Measurements from ENCODE around the gene MASTL.

DNA sequence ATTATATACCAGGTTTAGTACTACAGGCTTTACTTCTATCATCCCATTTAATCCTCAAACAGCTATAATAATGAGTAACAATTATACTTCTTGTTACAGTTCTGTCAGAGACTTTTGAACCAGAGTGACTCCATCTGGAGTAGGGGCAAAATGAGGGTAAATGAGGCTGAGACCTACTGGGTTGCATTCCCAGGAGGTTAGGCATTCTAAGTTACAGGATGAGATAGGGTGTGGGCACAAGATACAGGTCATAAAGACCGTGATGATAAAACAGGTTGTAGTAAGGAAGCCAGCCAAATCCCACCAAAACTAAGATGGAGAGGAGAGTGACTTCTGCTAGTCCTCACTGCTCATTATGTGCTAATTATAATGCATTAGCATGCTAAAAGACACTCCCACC, 4.9 kb upstream of the MASTL start:
- no peak for TF ChIP-seq EZH2 (IDR thresholded peaks at IDR 0.05; ENCODE audit: low read length, missing control alignments)
- TF ChIP-seq, protein P1, sequence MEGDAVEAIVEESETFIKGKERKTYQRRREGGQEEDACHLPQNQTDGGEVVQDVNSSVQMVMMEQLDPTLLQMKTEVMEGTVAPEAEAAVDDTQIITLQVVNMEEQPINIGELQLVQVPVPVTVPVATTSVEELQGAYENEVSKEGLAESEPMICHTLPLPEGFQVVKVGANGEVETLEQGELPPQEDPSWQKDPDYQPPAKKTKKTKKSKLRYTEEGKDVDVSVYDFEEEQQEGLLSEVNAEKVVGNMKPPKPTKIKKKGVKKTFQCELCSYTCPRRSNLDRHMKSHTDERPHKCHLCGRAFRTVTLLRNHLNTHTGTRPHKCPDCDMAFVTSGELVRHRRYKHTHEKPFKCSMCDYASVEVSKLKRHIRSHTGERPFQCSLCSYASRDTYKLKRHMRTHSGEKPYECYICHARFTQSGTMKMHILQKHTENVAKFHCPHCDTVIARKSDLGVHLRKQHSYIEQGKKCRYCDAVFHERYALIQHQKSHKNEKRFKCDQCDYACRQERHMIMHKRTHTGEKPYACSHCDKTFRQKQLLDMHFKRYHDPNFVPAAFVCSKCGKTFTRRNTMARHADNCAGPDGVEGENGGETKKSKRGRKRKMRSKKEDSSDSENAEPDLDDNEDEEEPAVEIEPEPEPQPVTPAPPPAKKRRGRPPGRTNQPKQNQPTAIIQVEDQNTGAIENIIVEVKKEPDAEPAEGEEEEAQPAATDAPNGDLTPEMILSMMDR (conservative IDR thresholded peaks at IDR 0.05 in 1 of 2, IDR thresholded peaks at IDR 0.05 in 1 of 2; ENCODE audit: low read depth in 1 of 2, low read length in 2 of 2): no peak

All from fibroblast of lung (primary cell).